Colonic mucosa (tissue), 4 donors: ENCODE results near the gene TMEM150B. TPM values are rescaled to one million over a fixed set of nuclear protein-coding genes. Genes with fewer than 3 reads are reported as not detected.

Experiments
- DNase-seq: peaks from one replicate; pipeline ENCODE4 v3.0.0-alpha.2; 2020
- H3K27ac ChIP-seq: fragments of 200-600 bp; one replicate; pipeline ENCODE4 v1.8.0; 2021
- H3K27me3 ChIP-seq: fragments of 200-600 bp; one replicate; pipeline ENCODE4 v1.8.0; 2021
- H3K36me3 ChIP-seq: fragments of 200-600 bp; one replicate; pipeline ENCODE4 v1.8.0; 2021
- H3K4me1 ChIP-seq: fragments of 200-600 bp; one replicate; pipeline ENCODE4 v1.8.0; 2021; ENCODE audit warnings: mild to moderate bottlenecking
- H3K4me3 ChIP-seq: fragments of 200-600 bp; one replicate; pipeline ENCODE4 v1.8.0; 2021
- H3K9ac ChIP-seq, 2 donors: one replicate each; pipeline ENCODE4 v1.7.0; 2013; ENCODE audit warnings: control low read depth in 2 of 2, low read depth in 2 of 2, low read length in 2 of 2
- H3K9me3 ChIP-seq: fragments of 200-600 bp; one replicate; pipeline ENCODE4 v1.8.0; 2021
- CTCF ChIP-seq: fragments of 200-600 bp; IDR thresholded peaks from one replicate; pipeline ENCODE4 v1.8.0; 2022; ENCODE audit warnings: antibody characterized with exemption, mild to moderate bottlenecking
- intact Hi-C: fragments of 100-400 bp; cut with DNase I; formaldehyde crosslinking; loops from one replicate; pipeline ENCODE4 v1.14.1; 2022
- total RNA-seq, 2 donors: library from RNA; stranded (reverse); fragmentation: NEBNext Ultra II Directional in 1 of 2; extraction: Animal tissue kit (Norgen Biotek cat#: 25700) in 1 of 2; gene quantifications; one replicate each; pipeline ENCODE4 v1.2.1, GENCODE V29; 2021
- donor health status: healthy.
- donor health status: DM: no; HTN: no; CAD: no.
- donor health status: DM: no; HTN: no; CAD: no.

Gene TMEM150B
- total RNA-seq, 2 donors from 2014 or later = 9.7 to 47.2 TPM

GRCh38 chr19:55311397-55311796 lies 13.7 kb downstream of the TMEM150B start:
- H3K27ac ChIP-seq = no peak overlapping the region
- no peaks in the 10 kb centered on the region for H3K27me3 ChIP-seq
- no peaks in the 10 kb centered on the region for H3K4me1 ChIP-seq
- intact Hi-C loops = no loop called here
- H3K4me3 ChIP-seq = no peak overlapping the region
- H3K36me3 ChIP-seq = no peaks in the 10 kb centered on the region
- H3K9me3 ChIP-seq = no peaks in the 10 kb centered on the region
- DNase-seq = no peak
- H3K9ac ChIP-seq = no peak overlapping the region
- no peak for TF ChIP-seq CTCF

GRCh38 chr19:55310498-55310897 lies 14.6 kb downstream of the TMEM150B start:
- Histone ChIP-seq H3K27ac (no peak overlapping the region), H3K9ac (no peak overlapping the region), H3K27me3 (no peaks in the 10 kb centered on the region), H3K4me3 (no peak overlapping the region), H3K9me3 (no peaks in the 10 kb centered on the region), H3K36me3 (no peaks in the 10 kb centered on the region), H3K4me1 (no peaks in the 10 kb centered on the region)
- TF ChIP-seq CTCF = no peak
- intact Hi-C loops = no loop called here
- no peak for DNase-seq

DNA sequence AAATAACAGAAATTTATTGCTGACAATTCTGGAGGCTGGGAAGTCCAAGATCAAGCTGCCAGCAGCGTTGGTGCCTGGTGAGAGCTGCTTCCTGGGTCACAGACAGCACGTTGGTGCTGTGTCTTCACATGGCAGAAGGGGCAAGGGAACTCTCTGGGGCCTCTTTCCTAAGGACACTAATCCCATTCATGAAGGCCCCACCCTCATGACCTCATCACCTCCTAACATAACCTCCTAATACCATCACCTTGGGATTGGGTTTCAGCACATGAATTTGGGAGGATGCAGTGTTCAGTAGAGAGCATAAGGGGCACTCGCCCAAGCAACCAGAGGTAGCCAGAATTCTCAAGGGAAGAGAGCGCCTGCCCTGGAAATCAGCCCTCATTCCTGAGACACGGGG lies 15.7 kb downstream of the TMEM150B start:
- Histone ChIP-seq H3K4me3 (no peak overlapping the region), H3K27me3 (no peaks in the 10 kb centered on the region), H3K9me3 (no peaks in the 10 kb centered on the region), H3K9ac (no peak overlapping the region), H3K36me3 (no peaks in the 10 kb centered on the region), H3K4me1 (no peaks in the 10 kb centered on the region), H3K27ac (no peak overlapping the region)
- intact Hi-C loops = no loop called here
- TF ChIP-seq CTCF = no peak
- no peak for DNase-seq

GRCh38 chr19:55308281-55308680 lies 16.9 kb downstream of the TMEM150B start:
- H3K4me1 ChIP-seq = no peaks in the 10 kb centered on the region
- H3K27ac ChIP-seq = no peak overlapping the region
- TF ChIP-seq CTCF = no peak
- H3K9me3 ChIP-seq = no peaks in the 10 kb centered on the region
- no peaks in the 10 kb centered on the region for H3K27me3 ChIP-seq
- H3K9ac ChIP-seq = no peak overlapping the region
- no peak for DNase-seq
- H3K36me3 ChIP-seq = no peaks in the 10 kb centered on the region
- no peak overlapping the region for H3K4me3 ChIP-seq
- intact Hi-C loops = no loop called here

- Histone ChIP-seq H3K9ac (no peak overlapping the region), H3K27ac (no peak overlapping the region), H3K36me3 (no peaks in the 10 kb centered on the region), H3K9me3 (no peaks in the 10 kb centered on the region), H3K27me3 (no peaks in the 10 kb centered on the region), H3K4me1 (no peaks in the 10 kb centered on the region), H3K4me3 (no peak overlapping the region)
- TF ChIP-seq CTCF = no peak
- intact Hi-C loops = no loop called here
- DNase-seq = no peak
These were observed 18.4 kb downstream of the TMEM150B start for GRCh38 chr19:55306712-55307111.
